ENCODE results near the gene SUN2. TPM values are rescaled to one million over a fixed set of nuclear protein-coding genes. Genes with fewer than 3 reads are reported as not detected.

The SUN2 gene
- total and polyA plus RNA-seq, 7 experiments from 2014 or later: 397 to 977 (median 558) TPM

DNA sequence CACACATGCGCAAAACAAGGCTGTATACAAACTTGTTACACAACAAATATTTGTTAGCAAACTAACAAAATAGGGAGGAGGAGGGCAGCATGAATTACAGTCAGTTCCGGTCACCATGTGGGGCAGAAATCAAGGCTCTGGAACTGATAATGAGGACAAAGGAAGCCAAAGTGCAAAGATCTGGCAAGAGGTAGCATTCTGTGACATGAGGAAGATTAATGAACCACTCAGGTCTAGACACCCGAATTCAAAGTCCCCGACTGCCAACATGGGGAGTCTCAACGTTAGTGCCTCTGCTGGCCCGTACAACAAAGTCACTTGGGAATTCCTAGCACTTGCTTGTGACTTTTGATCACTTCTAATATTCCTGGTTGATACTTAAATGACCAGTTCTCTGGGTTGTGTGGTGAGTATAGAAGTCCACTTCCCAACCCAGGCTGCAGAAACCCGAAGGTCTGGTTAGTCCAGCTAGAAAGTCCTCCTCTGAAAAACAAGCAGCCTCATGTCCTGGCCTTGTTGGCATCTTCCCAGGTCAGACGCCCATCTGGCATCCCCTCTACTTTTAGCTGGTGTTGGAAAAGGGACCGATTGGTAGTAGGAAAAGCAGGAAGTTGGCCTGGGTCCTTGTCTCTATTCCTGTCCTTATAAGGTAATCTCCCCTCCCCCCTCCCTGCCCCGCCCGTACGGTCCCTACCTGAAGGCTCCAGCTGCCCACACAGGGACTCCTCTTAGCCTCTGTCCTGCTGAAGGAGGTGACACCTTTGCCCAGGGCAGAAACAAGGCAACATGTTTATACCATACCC, 1.6 kb downstream of the SUN2 start:
- Mint-ChIP-seq H3K4me1 (peaks cover 48 to 77% (median 69%) of the 10 kb centered on the region in 7 donors), H3K36me3 (peaks cover 12 to 57% (median 36%) of the 10 kb centered on the region in 5 donors), H3K27ac (peak overlapping the region; percentile 94 to 100 (median 99)), H3K27me3 (no peaks in the 10 kb centered on the region), H3K4me3 (peak overlapping the region; percentile 95 to 99 (median 96)), H3K9me3 (peaks cover 0 to 1% (median 0%) of the 10 kb centered on the region in 11 donors)
- H3K4me3 ChIP-seq (ENCODE audit: low read length): peak overlapping the region; percentile 95
- ChIA-PET POLR2A (interaction anchor here (0.6 to 33.7 kb wide), 8 partner anchors 2 to 1710 kb away, joined by 3 to 1007 read pairs (median 8); partner anchors contain the start of genes GTPBP1, NPTXR and SUN2), CTCF (interaction anchor here (1.0 to 1.4 kb wide), 3 partner anchors 12 to 21 kb away, joined by 3 to 6 read pairs (median 5); no protein-coding TSS in a partner anchor)
- DNase-seq (peak in 5 of 9 donors; percentile 27 to 41 (median 28)), ATAC-seq (no peak)
- peak overlapping the region; percentile 81 for H3K27ac ChIP-seq (ENCODE audit: low read depth, low read length)
- H3K9me3 ChIP-seq (ENCODE audit: control insufficient read depth in 2 of 3, low read length in 3 of 3): no peaks in the 10 kb centered on the region
- intact Hi-C loops (cut with micrococcal nuclease): loop anchor here (1.0 to 10.0 kb wide), 3 partner anchors 49 to 561 kb away; partner anchors contain the start of genes GTPBP1 (in 1 of the 2) and RPL3 (in 1 of the 2)
- H3K27me3 ChIP-seq (ENCODE audit: control insufficient read depth in 2 of 2, insufficient read depth in 2 of 2, low read length in 2 of 2): no peaks in the 10 kb centered on the region
- H3K4me1 ChIP-seq (ENCODE audit: control insufficient read depth in 2 of 2, insufficient read depth in 2 of 2, low read length in 2 of 2): peaks cover 63 to 70% of the 10 kb centered on the region in 2 donors
- H3K36me3 ChIP-seq (ENCODE audit: control insufficient read depth in 2 of 3, insufficient read depth in 3 of 3, low read length in 3 of 3): peaks cover 19 to 38% (median 24%) of the 10 kb centered on the region in 3 experiments

- H3K4me1 Mint-ChIP-seq: peaks cover 36 to 66% (median 51%) of the 10 kb centered on the region in 7 donors
Observed at GRCh38 chr22:38751422-38752346, 4.1 kb downstream of the SUN2 start.

DNA sequence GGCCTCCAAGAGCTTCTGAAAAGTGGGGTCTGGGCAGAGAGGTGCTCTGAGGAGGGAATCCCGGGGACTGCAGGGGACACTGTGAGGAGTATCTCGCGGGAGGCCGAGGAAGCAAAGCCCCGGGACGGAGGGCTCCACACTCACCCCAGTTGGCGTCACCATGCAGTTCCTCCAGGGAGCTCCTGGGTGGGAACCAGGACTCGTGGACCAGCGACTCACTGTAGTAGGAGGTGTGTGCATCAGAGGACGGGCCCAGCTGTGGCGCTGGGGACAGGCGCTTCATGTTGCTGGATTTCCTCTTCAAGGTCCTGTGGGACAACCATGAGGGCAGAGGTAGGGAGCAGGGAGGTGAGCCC, 4.8 kb downstream of the SUN2 start:
- intact Hi-C loops (cut with micrococcal nuclease): loop anchor here (1.0 to 10.0 kb wide), 6 partner anchors 15 to 564 kb away; partner anchors contain the start of genes CBX7 (in 1 of the 2), DNAL4 (in 1 of the 2), GTPBP1 (in 1 of the 2) and RPL3 (in 1 of the 2)
- Histone ChIP-seq H3K4me1 (ENCODE audit: control insufficient read depth in 2 of 2, insufficient read depth in 2 of 2, low read length in 2 of 2) (peaks cover 53 to 55% of the 10 kb centered on the region in 2 donors), H3K27ac (ENCODE audit: low read depth, low read length) (peak overlapping the region; percentile 81), H3K27me3 (ENCODE audit: control insufficient read depth in 2 of 2, insufficient read depth in 2 of 2, low read length in 2 of 2) (no peaks in the 10 kb centered on the region), H3K4me3 (ENCODE audit: low read length) (peak overlapping the region; percentile 95), H3K36me3 (ENCODE audit: control insufficient read depth in 2 of 3, insufficient read depth in 3 of 3, low read length in 3 of 3) (peaks cover 29 to 68% (median 48%) of the 10 kb centered on the region in 3 experiments), H3K9me3 (ENCODE audit: control insufficient read depth in 2 of 3, low read length in 3 of 3) (no peaks in the 10 kb centered on the region)
- DNase-seq: no peak
- Mint-ChIP-seq H3K27ac (peak overlapping the region; percentile 94 to 100 (median 99)), H3K27me3 (no peaks in the 10 kb centered on the region), H3K36me3 (peaks cover 12 to 56% (median 40%) of the 10 kb centered on the region in 5 donors), H3K9me3 (peaks cover 0 to 1% (median 0%) of the 10 kb centered on the region in 11 donors), H3K4me3 (peak overlapping the region; percentile 94 to 99 (median 96)), H3K4me1 (peaks cover 33 to 63% (median 48%) of the 10 kb centered on the region in 7 donors)
- POLR2A ChIA-PET: interaction anchor here (1.0 to 33.7 kb wide), 11 partner anchors 5 to 372 kb away, joined by 3 to 1007 read pairs (median 7); partner anchors contain the start of genes CBX6, GTPBP1, NPTXR and SUN2
- ATAC-seq: no peak
- CTCF ChIA-PET: interaction anchor here (0.6 to 4.1 kb wide), 7 partner anchors 14 to 594 kb away, joined by 3 to 24 read pairs (median 3); no protein-coding TSS in a partner anchor

More at GRCh38 chr22:38751422-38752346, 4.1 kb downstream of the SUN2 start:
- Histone ChIP-seq H3K27ac (ENCODE audit: low read depth, low read length) (peak overlapping the region; percentile 81), H3K9me3 (ENCODE audit: control insufficient read depth in 2 of 3, low read length in 3 of 3) (no peaks in the 10 kb centered on the region), H3K36me3 (ENCODE audit: control insufficient read depth in 2 of 3, insufficient read depth in 3 of 3, low read length in 3 of 3) (peaks cover 28 to 61% (median 42%) of the 10 kb centered on the region in 3 experiments), H3K4me1 (ENCODE audit: control insufficient read depth in 2 of 2, insufficient read depth in 2 of 2, low read length in 2 of 2) (peaks cover 53 to 55% of the 10 kb centered on the region in 2 donors), H3K27me3 (ENCODE audit: control insufficient read depth in 2 of 2, insufficient read depth in 2 of 2, low read length in 2 of 2) (no peaks in the 10 kb centered on the region), H3K4me3 (ENCODE audit: low read length) (peak overlapping the region; percentile 95)
- Mint-ChIP-seq H3K9me3 (peaks cover 0 to 1% (median 0%) of the 10 kb centered on the region in 11 donors), H3K27ac (peak overlapping the region; percentile 94 to 100 (median 99)), H3K4me3 (peak overlapping the region; percentile 94 to 99 (median 96)), H3K36me3 (peaks cover 12 to 58% (median 40%) of the 10 kb centered on the region in 5 donors), H3K27me3 (no peaks in the 10 kb centered on the region)
- intact Hi-C loops (cut with micrococcal nuclease): loop anchor here (1.0 to 10.0 kb wide), 6 partner anchors 15 to 563 kb away; partner anchors contain the start of genes CBX7 (in 1 of the 2), DNAL4 (in 1 of the 2), GTPBP1 (in 1 of the 2) and RPL3 (in 1 of the 2)
- DNase-seq (peak; percentile 43 to 90 (median 85)), ATAC-seq (peak; percentile 57)
- CTCF ChIA-PET: interaction anchor here (0.5 to 4.1 kb wide), 7 partner anchors 14 to 565 kb away, joined by 3 to 24 read pairs (median 7); no protein-coding TSS in a partner anchor
- POLR2A ChIA-PET: interaction anchor here (0.5 to 33.7 kb wide), 20 partner anchors 5 to 1144 kb away, joined by 3 to 1007 read pairs (median 4); partner anchors contain the start of genes CBX6, GTPBP1, NPTXR and SUN2

DNA sequence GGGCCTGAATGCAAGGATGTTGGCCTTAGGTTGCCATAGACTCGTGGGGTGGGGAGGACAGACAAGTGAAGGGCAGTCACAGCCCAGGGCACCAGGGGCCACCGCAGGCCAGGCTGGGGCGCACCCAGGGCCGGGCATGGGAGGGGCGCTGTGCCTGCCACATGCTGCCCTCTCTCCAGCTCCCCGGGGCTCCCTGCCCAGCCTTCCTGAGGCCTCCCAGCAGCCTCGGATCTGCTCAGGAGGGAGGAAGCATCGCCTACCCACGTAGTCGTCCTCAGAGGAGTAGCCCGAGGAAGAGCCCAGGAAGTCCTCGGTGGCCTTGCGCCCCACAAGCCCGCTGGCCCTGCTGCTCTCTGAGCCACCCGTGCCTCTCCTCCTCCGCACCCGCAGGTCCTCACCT, 5.2 kb downstream of the SUN2 start:
- Histone ChIP-seq H3K4me3 (ENCODE audit: low read length) (peak overlapping the region; percentile 95), H3K9me3 (ENCODE audit: control insufficient read depth in 2 of 3, low read length in 3 of 3) (no peaks in the 10 kb centered on the region), H3K27ac (ENCODE audit: low read depth, low read length) (peak overlapping the region; percentile 81), H3K4me1 (ENCODE audit: control insufficient read depth in 2 of 2, insufficient read depth in 2 of 2, low read length in 2 of 2) (peaks cover 55 to 56% of the 10 kb centered on the region in 2 donors), H3K27me3 (ENCODE audit: control insufficient read depth in 2 of 2, insufficient read depth in 2 of 2, low read length in 2 of 2) (no peaks in the 10 kb centered on the region), H3K36me3 (ENCODE audit: control insufficient read depth in 2 of 3, insufficient read depth in 3 of 3, low read length in 3 of 3) (peaks cover 33 to 72% (median 52%) of the 10 kb centered on the region in 3 experiments)
- CTCF ChIA-PET: interaction anchor here (0.6 to 4.1 kb wide), 6 partner anchors 14 to 595 kb away, joined by 3 to 24 read pairs (median 3); no protein-coding TSS in a partner anchor
- Mint-ChIP-seq H3K4me1 (peaks cover 33 to 64% (median 48%) of the 10 kb centered on the region in 7 donors), H3K27me3 (no peaks in the 10 kb centered on the region), H3K36me3 (peaks cover 12 to 56% (median 40%) of the 10 kb centered on the region in 5 donors), H3K27ac (peak overlapping the region; percentile 94 to 100 (median 99)), H3K4me3 (peak overlapping the region in 8 of 10 donors; percentile 94 to 99 (median 98)), H3K9me3 (peaks cover 0 to 1% (median 0%) of the 10 kb centered on the region in 11 donors)
- POLR2A ChIA-PET: interaction anchor here (0.5 to 33.7 kb wide), 7 partner anchors 6 to 124 kb away, joined by 3 to 1007 read pairs (median 8); partner anchors contain the start of genes CBX6, GTPBP1, NPTXR and SUN2
- DNase-seq (no peak), ATAC-seq (no peak)
- intact Hi-C loops (cut with micrococcal nuclease): loop anchor here (1.0 to 10.0 kb wide), 6 partner anchors 16 to 564 kb away; partner anchors contain the start of genes CBX7 (in 1 of the 2), DNAL4 (in 1 of the 2), GTPBP1 (in 1 of the 2) and RPL3 (in 1 of the 2)

GRCh38 chr22:38750104-38750503, 5.7 kb downstream of the SUN2 start:
- no peaks in the 10 kb centered on the region for H3K9me3 ChIP-seq (ENCODE audit: control insufficient read depth in 2 of 3, low read length in 3 of 3)
- DNase-seq (no peak), ATAC-seq (no peak)
- intact Hi-C loops (cut with micrococcal nuclease): loop anchor here in 1 of 2 donors (2.0 to 10.0 kb wide), 2 partner anchors 15 to 565 kb away; partner anchors contain the start of gene RPL3
- Mint-ChIP-seq H3K36me3 (peaks cover 12 to 55% (median 39%) of the 10 kb centered on the region in 5 donors), H3K9me3 (peaks cover 0 to 1% (median 0%) of the 10 kb centered on the region in 11 donors), H3K27ac (peak overlapping the region; percentile 82 to 100 (median 91)), H3K4me3 (peak overlapping the region; percentile 9 to 99 (median 62)), H3K27me3 (no peaks in the 10 kb centered on the region), H3K4me1 (peaks cover 33 to 69% (median 51%) of the 10 kb centered on the region in 7 donors)
- peak overlapping the region; percentile 81 for H3K27ac ChIP-seq (ENCODE audit: low read depth, low read length)
- peaks cover 38 to 74% (median 58%) of the 10 kb centered on the region in 3 experiments for H3K36me3 ChIP-seq (ENCODE audit: control insufficient read depth in 2 of 3, insufficient read depth in 3 of 3, low read length in 3 of 3)
- CTCF ChIA-PET: interaction anchor here (0.6 to 4.1 kb wide), 7 partner anchors 9 to 1171 kb away, joined by 3 to 24 read pairs (median 3); no protein-coding TSS in a partner anchor
- H3K4me3 ChIP-seq (ENCODE audit: low read length): peak overlapping the region; percentile 95
- POLR2A ChIA-PET: interaction anchor here (0.5 to 33.7 kb wide), 7 partner anchors 6 to 124 kb away, joined by 3 to 1007 read pairs (median 5); partner anchors contain the start of genes GTPBP1, NPTXR, SUN2 and TOMM22
- no peaks in the 10 kb centered on the region for H3K27me3 ChIP-seq (ENCODE audit: control insufficient read depth in 2 of 2, insufficient read depth in 2 of 2, low read length in 2 of 2)
- peaks cover 55 to 56% of the 10 kb centered on the region in 2 donors for H3K4me1 ChIP-seq (ENCODE audit: control insufficient read depth in 2 of 2, insufficient read depth in 2 of 2, low read length in 2 of 2)
